Fibroblast of pulmonary artery (primary cell): ENCODE data around the gene VAMP1.

Experiments
- DNase-seq: peaks from one replicate; pipeline ENCODE4 v3.0.0-alpha.2; 2010; ENCODE audit warnings: low read depth
- H3K4me3 ChIP-seq: replicated peaks from 2 replicates; pipeline ENCODE4 v1.5.1; 2011; ENCODE audit warnings: low read depth, mild to moderate bottlenecking, control low read depth, low read length, moderate library complexity
- CTCF ChIP-seq: IDR thresholded peaks from 2 replicates; pipeline ENCODE4 v1.5.1; 2011; ENCODE audit warnings: mild to moderate bottlenecking, control low read depth, low read length, inconsistent platforms; ENCODE audit errors: missing control alignments

Gene VAMP1

GRCh38 chr12:6444031-6444430, 26.4 kb downstream of the VAMP1 start:
- no peak overlapping the region for H3K4me3 ChIP-seq
- TF ChIP-seq CTCF, result no peak
- DNase-seq, result no peak

- H3K4me3 ChIP-seq, result no peak overlapping the region
- no peak for DNase-seq
- TF ChIP-seq CTCF, result no peak
These were observed 27.0 kb downstream of the VAMP1 start for GRCh38 chr12:6443361-6443983.

- no peak for TF ChIP-seq CTCF
- H3K4me3 ChIP-seq, result no peak overlapping the region
- no peak for DNase-seq
These were observed 27.6 kb downstream of the VAMP1 start for GRCh38 chr12:6442836-6443235.

GRCh38 chr12:6440391-6440790, 30.1 kb downstream of the VAMP1 start:
- no peak for TF ChIP-seq CTCF
- DNase-seq, result no peak
- H3K4me3 ChIP-seq, result no peak overlapping the region

GRCh38 chr12:6438345-6438744, 32.1 kb downstream of the VAMP1 start:
- TF ChIP-seq CTCF, result no peak
- no peak for DNase-seq
- H3K4me3 ChIP-seq, result no peak overlapping the region

- no peak overlapping the region for H3K4me3 ChIP-seq
- DNase-seq, result no peak
- TF ChIP-seq CTCF, result no peak
These were observed 32.9 kb downstream of the VAMP1 start for GRCh38 chr12:6437586-6437985.

- no peak for DNase-seq
- no peak for TF ChIP-seq CTCF
- H3K4me3 ChIP-seq, result no peak overlapping the region
These were observed 34.3 kb downstream of the VAMP1 start for GRCh38 chr12:6435961-6436715.
